ENCODE measurements around the gene XRCC5.

The XRCC5 gene

DNA sequence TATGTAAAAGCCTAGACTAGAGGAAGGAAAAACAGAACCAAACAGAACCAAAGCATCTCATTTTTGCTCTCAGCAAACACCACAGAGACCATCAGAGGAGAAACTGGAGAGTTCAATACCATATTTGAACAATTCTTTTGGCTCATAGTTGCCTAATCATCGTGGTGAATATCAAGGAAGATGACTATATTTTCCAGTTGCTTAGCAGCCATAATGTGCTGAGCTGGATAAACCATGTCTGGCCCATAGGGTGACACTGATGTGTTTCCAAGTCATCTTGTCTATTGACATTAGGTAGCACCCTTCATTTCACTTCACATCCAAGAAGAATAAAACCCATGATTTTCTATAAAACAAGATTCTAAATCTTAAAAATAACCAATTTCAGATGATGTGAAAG, 5.9 kb upstream of the XRCC5 start:
- no peak overlapping the region for H3K4me3 ChIP-seq (ENCODE audit: control insufficient read depth in 1 of 7, extremely low read depth in 1 of 7, insufficient read depth in 4 of 7, low read depth in 2 of 7, low read length in 6 of 7)
- 67% methylated on average over 1 of the region's 1 CpG for WGBS (ENCODE audit: insufficient coverage)
- no peaks in the 10 kb centered on the region for H3K27me3 ChIP-seq (replicated peaks in 2 of 5; ENCODE audit: control insufficient read depth in 4 of 5, insufficient read depth in 5 of 5, low read length in 4 of 5)
- CTCF ChIA-PET, result interaction anchor here (1.3 to 1.8 kb wide), 2 partner anchors 68 to 70 kb away, joined by 3 read pairs; no protein-coding TSS in a partner anchor
- peaks cover 0 to under 1% (median under 1%) of the 10 kb centered on the region in 4 experiments for H3K4me1 ChIP-seq (ENCODE audit: control extremely low read depth in 1 of 4, control insufficient read depth in 4 of 4, insufficient read depth in 4 of 4, low read length in 3 of 4)
- POLR2A ChIA-PET, result no interaction called here
- no peak overlapping the region for H3K27ac ChIP-seq (ENCODE audit: insufficient read depth in 1 of 2, low read depth in 1 of 2, low read length in 2 of 2, poor library complexity in 1 of 2, severe bottlenecking in 2 of 2)
- DNase-seq, result peak; percentile 29 to 72 (median 65)
- H3K9me3 ChIP-seq (ENCODE audit: control extremely low read depth in 1 of 5, control insufficient read depth in 4 of 5, insufficient read depth in 2 of 5, low read depth in 1 of 5, low read length in 4 of 5), result peaks cover 0 to 4% (median 0%) of the 10 kb centered on the region in 5 experiments
- H3K36me3 ChIP-seq (ENCODE audit: control insufficient read depth in 4 of 4, insufficient read depth in 4 of 4, low read length in 3 of 4), result no peaks in the 10 kb centered on the region

DNA sequence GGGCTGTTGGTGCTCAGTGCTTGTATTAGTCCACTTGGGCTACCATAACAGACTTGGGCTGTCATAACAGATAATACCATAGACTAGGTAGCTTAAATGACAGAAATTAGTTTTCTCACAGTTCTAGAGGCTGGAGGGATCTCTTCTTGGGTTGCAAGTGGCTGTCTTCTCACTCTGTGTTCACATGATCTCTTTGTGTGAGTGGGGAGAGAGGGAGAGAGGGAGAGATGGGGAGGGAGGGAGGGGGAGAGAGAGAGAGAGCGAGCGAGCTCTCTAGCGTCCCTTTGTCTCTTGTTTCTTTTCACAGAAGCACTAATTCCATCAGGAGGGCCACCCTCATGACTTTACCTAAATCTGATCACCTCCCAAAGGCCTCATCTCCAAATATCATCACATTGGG, 4.5 kb upstream of the XRCC5 start:
- H3K4me3 ChIP-seq (ENCODE audit: control insufficient read depth in 1 of 7, extremely low read depth in 1 of 7, insufficient read depth in 4 of 7, low read depth in 2 of 7, low read length in 6 of 7), result no peak overlapping the region
- no peaks in the 10 kb centered on the region for H3K36me3 ChIP-seq (ENCODE audit: control insufficient read depth in 4 of 4, insufficient read depth in 4 of 4, low read length in 3 of 4)
- no peak overlapping the region for H3K27ac ChIP-seq (ENCODE audit: insufficient read depth in 1 of 2, low read depth in 1 of 2, low read length in 2 of 2, poor library complexity in 1 of 2, severe bottlenecking in 2 of 2)
- no peak for DNase-seq
- ChIA-PET POLR2A (no interaction called here), CTCF (interaction anchor here (1.3 to 1.8 kb wide), 2 partner anchors 11 to 71 kb away, joined by 3 read pairs; no protein-coding TSS in a partner anchor)
- no peaks in the 10 kb centered on the region for H3K27me3 ChIP-seq (replicated peaks in 2 of 5; ENCODE audit: control insufficient read depth in 4 of 5, insufficient read depth in 5 of 5, low read length in 4 of 5)
- no CpG with 5 or more reads among the region's 3 CpGs for WGBS (ENCODE audit: insufficient coverage)
- H3K9me3 ChIP-seq (ENCODE audit: control extremely low read depth in 1 of 5, control insufficient read depth in 4 of 5, insufficient read depth in 2 of 5, low read depth in 1 of 5, low read length in 4 of 5), result peaks cover 0 to 3% (median 0%) of the 10 kb centered on the region in 5 experiments
- H3K4me1 ChIP-seq (ENCODE audit: control extremely low read depth in 1 of 4, control insufficient read depth in 4 of 4, insufficient read depth in 4 of 4, low read length in 3 of 4), result peaks cover 3 to 7% (median 5%) of the 10 kb centered on the region in 4 experiments

DNA sequence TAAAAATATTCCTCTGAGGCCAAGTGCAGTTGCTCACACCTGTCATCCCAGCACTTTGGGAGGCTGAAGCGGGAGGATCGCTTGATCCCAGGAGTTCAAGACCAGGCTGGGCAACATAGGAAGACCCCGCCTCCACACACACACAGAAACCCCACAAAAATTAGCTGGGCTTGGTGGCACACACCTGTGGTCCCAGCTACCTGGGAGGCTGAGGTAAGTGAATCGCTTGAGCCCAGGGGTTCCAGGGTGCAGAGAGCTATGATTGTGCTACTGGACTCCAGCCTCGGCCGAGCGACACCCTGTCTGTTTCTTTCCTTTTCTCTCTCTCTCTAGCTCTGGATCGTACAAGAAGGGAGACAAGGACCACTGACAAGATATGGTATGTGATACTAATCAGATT, 1.8 kb upstream of the XRCC5 start:
- 97% methylated on average over 6 of the region's 8 CpGs for WGBS (ENCODE audit: insufficient coverage)
- Histone ChIP-seq H3K9me3 (ENCODE audit: control extremely low read depth in 1 of 5, control insufficient read depth in 4 of 5, insufficient read depth in 2 of 5, low read depth in 1 of 5, low read length in 4 of 5) (no peaks in the 10 kb centered on the region), H3K27me3 (replicated peaks in 2 of 5; ENCODE audit: control insufficient read depth in 4 of 5, insufficient read depth in 5 of 5, low read length in 4 of 5) (no peaks in the 10 kb centered on the region), H3K36me3 (ENCODE audit: control insufficient read depth in 4 of 4, insufficient read depth in 4 of 4, low read length in 3 of 4) (peaks cover 2 to 20% (median 10%) of the 10 kb centered on the region in 4 experiments), H3K4me3 (ENCODE audit: control insufficient read depth in 1 of 7, extremely low read depth in 1 of 7, insufficient read depth in 4 of 7, low read depth in 2 of 7, low read length in 6 of 7) (no peak overlapping the region), H3K27ac (ENCODE audit: insufficient read depth in 1 of 2, low read depth in 1 of 2, low read length in 2 of 2, poor library complexity in 1 of 2, severe bottlenecking in 2 of 2) (no peak overlapping the region), H3K4me1 (ENCODE audit: control extremely low read depth in 1 of 4, control insufficient read depth in 4 of 4, insufficient read depth in 4 of 4, low read length in 3 of 4) (peaks cover 11 to 26% (median 19%) of the 10 kb centered on the region in 4 experiments)
- DNase-seq, result no peak
- CTCF ChIA-PET, result no interaction called here
- POLR2A ChIA-PET, result interaction anchor here (0.6 kb wide), 1 partner anchor 322 kb away, joined by 5 read pairs; no protein-coding TSS in a partner anchor

DNA sequence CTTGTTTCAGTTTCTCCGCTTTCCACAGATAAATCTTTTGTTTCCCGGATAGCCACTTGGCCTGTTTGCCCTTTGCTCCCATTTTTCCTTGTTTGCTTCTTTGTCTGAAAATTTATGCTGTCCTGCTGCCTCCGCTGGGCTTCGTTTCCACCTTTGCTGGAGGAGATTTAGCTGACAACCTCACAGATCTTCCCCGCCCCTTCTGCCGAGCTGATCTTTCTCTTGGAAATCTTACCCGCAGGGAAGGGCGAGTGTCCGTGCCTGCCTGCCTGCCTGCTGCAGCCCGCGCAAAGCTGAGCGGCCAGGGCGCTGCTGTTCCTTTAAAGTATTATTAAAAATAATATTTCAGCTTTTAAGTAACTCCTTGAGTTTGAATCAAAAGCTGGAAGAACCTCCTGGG, 1.4 kb upstream of the XRCC5 start:
- Histone ChIP-seq H3K36me3 (ENCODE audit: control insufficient read depth in 4 of 4, insufficient read depth in 4 of 4, low read length in 3 of 4) (peaks cover 4 to 24% (median 13%) of the 10 kb centered on the region in 4 experiments), H3K27me3 (replicated peaks in 2 of 5; ENCODE audit: control insufficient read depth in 4 of 5, insufficient read depth in 5 of 5, low read length in 4 of 5) (no peaks in the 10 kb centered on the region), H3K4me3 (ENCODE audit: control insufficient read depth in 1 of 7, extremely low read depth in 1 of 7, insufficient read depth in 4 of 7, low read depth in 2 of 7, low read length in 6 of 7) (no peak overlapping the region), H3K9me3 (ENCODE audit: control extremely low read depth in 1 of 5, control insufficient read depth in 4 of 5, insufficient read depth in 2 of 5, low read depth in 1 of 5, low read length in 4 of 5) (no peaks in the 10 kb centered on the region), H3K4me1 (ENCODE audit: control extremely low read depth in 1 of 4, control insufficient read depth in 4 of 4, insufficient read depth in 4 of 4, low read length in 3 of 4) (peaks cover 11 to 26% (median 20%) of the 10 kb centered on the region in 4 experiments), H3K27ac (ENCODE audit: insufficient read depth in 1 of 2, low read depth in 1 of 2, low read length in 2 of 2, poor library complexity in 1 of 2, severe bottlenecking in 2 of 2) (no peak overlapping the region)
- POLR2A ChIA-PET, result interaction anchor here (0.6 kb wide), 1 partner anchor 322 kb away, joined by 5 read pairs; no protein-coding TSS in a partner anchor
- WGBS (ENCODE audit: insufficient coverage), result 94% methylated on average over 7 of the region's 13 CpGs
- CTCF ChIA-PET, result interaction anchor here (1.3 to 1.8 kb wide), 2 partner anchors 26 to 49 kb away, joined by 4 to 5 read pairs; partner anchors contain the start of genes PECR and TMEM169
- no peak for DNase-seq

DNA sequence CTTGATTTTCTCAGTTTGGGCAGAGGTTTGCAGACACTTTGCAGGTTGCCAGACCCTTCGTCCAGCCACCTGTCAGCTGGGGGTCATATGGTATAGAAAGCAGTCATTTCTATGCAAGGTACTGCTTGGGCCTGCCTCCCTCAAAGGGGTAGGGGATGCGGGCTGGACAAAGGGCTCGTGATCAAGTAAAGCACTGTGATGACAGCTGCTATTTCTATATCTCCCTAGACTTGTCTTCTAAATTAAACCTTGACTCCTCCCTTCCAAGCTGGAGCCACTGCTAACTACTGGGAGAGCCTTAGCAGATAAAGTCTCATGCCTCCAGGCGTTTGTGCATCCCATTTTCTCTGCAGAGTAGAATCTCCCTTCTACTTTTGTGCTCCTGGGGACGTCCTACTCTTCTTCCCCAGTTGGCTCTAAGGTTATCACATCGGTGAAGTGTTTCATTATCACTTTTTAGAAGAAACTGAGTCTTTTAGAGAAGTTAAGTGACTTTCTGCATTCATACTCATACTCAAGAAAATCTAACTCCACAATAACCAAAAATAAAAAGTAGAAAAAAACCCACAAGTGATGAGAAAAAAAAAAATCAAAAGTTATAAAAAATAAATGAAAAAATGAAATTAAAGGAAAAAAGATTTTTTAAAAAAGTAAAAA, 710 bp upstream of the XRCC5 start:
- H3K36me3 ChIP-seq (ENCODE audit: control insufficient read depth in 4 of 4, insufficient read depth in 4 of 4, low read length in 3 of 4), result peaks cover 7 to 31% (median 18%) of the 10 kb centered on the region in 4 experiments
- H3K4me1 ChIP-seq (ENCODE audit: control extremely low read depth in 1 of 4, control insufficient read depth in 4 of 4, insufficient read depth in 4 of 4, low read length in 3 of 4), result peaks cover 11 to 27% (median 21%) of the 10 kb centered on the region in 4 experiments
- H3K9me3 ChIP-seq (ENCODE audit: control extremely low read depth in 1 of 5, control insufficient read depth in 4 of 5, insufficient read depth in 2 of 5, low read depth in 1 of 5, low read length in 4 of 5), result no peaks in the 10 kb centered on the region
- DNase-seq, result no peak
- H3K27ac ChIP-seq (ENCODE audit: insufficient read depth in 1 of 2, low read depth in 1 of 2, low read length in 2 of 2, poor library complexity in 1 of 2, severe bottlenecking in 2 of 2), result peak overlapping the region in 1 of 2 experiments; percentile 98
- 96% methylated on average over 4 of the region's 6 CpGs for WGBS (ENCODE audit: insufficient coverage)
- ChIA-PET CTCF (interaction anchor here (1.2 to 1.8 kb wide), 4 partner anchors 14 to 50 kb away, joined by 3 to 5 read pairs (median 4); partner anchors contain the start of genes PECR and TMEM169), POLR2A (interaction anchor here (0.6 to 0.7 kb wide), 2 partner anchors 57 to 331 kb away, joined by 3 to 4 read pairs; no protein-coding TSS in a partner anchor)
- no peaks in the 10 kb centered on the region for H3K27me3 ChIP-seq (replicated peaks in 2 of 5; ENCODE audit: control insufficient read depth in 4 of 5, insufficient read depth in 5 of 5, low read length in 4 of 5)
- peak overlapping the region in 6 of 7 experiments; percentile 38 to 100 (median 96) for H3K4me3 ChIP-seq (ENCODE audit: control insufficient read depth in 1 of 7, extremely low read depth in 1 of 7, insufficient read depth in 4 of 7, low read depth in 2 of 7, low read length in 6 of 7)

DNA sequence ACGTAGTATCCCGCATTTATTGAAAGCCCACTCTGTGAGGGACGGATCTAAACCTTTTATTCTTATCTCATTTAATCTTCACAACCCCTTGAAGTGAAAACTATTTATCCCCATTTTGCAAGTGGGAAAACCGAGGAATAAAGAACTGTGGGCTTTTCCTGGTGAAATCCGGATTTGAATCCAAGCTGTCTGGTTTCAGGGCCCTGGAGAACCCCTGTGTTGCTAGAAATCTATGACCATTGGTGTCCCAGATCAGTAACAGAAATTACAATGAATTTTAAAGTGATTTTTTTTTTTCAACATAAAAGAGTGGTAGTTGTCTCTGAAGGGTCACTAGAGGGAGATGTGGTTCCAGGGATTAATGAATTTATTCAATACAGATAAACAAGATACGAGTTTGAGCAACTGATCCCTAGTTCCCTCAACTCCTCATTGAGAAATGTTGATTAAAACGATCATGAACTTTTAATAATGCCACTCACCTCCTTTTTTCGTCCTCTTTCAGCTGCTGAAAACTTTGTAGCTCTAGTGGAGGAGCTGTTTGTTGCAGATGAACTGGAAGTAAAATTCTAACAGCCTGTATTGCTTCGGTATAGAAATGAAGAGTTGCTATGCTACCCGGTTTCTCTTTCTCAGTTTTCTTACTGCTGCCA, 940 bp downstream of the XRCC5 start:
- Histone ChIP-seq H3K27me3 (replicated peaks in 2 of 5; ENCODE audit: control insufficient read depth in 4 of 5, insufficient read depth in 5 of 5, low read length in 4 of 5) (no peaks in the 10 kb centered on the region), H3K4me3 (ENCODE audit: control insufficient read depth in 1 of 7, extremely low read depth in 1 of 7, insufficient read depth in 4 of 7, low read depth in 2 of 7, low read length in 6 of 7) (peak overlapping the region in 6 of 7 experiments; percentile 93 to 100 (median 97)), H3K4me1 (ENCODE audit: control extremely low read depth in 1 of 4, control insufficient read depth in 4 of 4, insufficient read depth in 4 of 4, low read length in 3 of 4) (peaks cover 14 to 32% (median 23%) of the 10 kb centered on the region in 4 experiments), H3K36me3 (ENCODE audit: control insufficient read depth in 4 of 4, insufficient read depth in 4 of 4, low read length in 3 of 4) (peaks cover 8 to 44% (median 24%) of the 10 kb centered on the region in 4 experiments), H3K9me3 (ENCODE audit: control extremely low read depth in 1 of 5, control insufficient read depth in 4 of 5, insufficient read depth in 2 of 5, low read depth in 1 of 5, low read length in 4 of 5) (no peaks in the 10 kb centered on the region), H3K27ac (ENCODE audit: insufficient read depth in 1 of 2, low read depth in 1 of 2, low read length in 2 of 2, poor library complexity in 1 of 2, severe bottlenecking in 2 of 2) (peak overlapping the region; percentile 94 to 98)
- ChIA-PET CTCF (interaction anchor here (0.6 to 2.1 kb wide), 12 partner anchors 10 to 553 kb away, joined by 3 to 6 read pairs (median 4); no protein-coding TSS in a partner anchor), POLR2A (no interaction called here)
- whole genome bisulfite sequencing (ENCODE audit: insufficient coverage), result 5% methylated on average over 6 of the region's 10 CpGs
- DNase-seq, result peak; percentile 51 to 68 (median 64)

Measured in common myeloid progenitor, CD34-positive (primary cell).